GM12892 (cell line): ENCODE data around the gene CCDC102A.
"Not testable (repeated sequence)": the region's sequence is repeated elsewhere in the genome, so short reads cannot be mapped to it uniquely, and the experiment has no call there.

ENCODE experiments used
- POLR2A ChIP-seq: IDR thresholded peaks from 2 replicates; pipeline ENCODE4 v1.6.1; 2011; ENCODE audit warnings: low read depth, low read length, control low read depth
- POLR2AphosphoS5 ChIP-seq: IDR thresholded peaks from 2 replicates; pipeline ENCODE4 v1.6.1; 2011; ENCODE audit warnings: low read depth, low read length, control low read depth
- TAF1 ChIP-seq: IDR thresholded peaks from 2 replicates; pipeline ENCODE4 v1.6.1; 2011; ENCODE audit warnings: low read depth, mild to moderate bottlenecking, control low read depth, low read length, borderline replicate concordance

GRCh38 chr16:57499941-57500340, 36.4 kb downstream of the CCDC102A start:
- not testable (repeated sequence) for TF ChIP-seq POLR2AphosphoS5, TAF1, POLR2A
